GM13976 (cell line): ENCODE results near the gene MAD1L1.

ENCODE experiments used
- DNase-seq: peaks from one replicate; pipeline ENCODE4 v3.0.0; 2012; ENCODE audit warnings: low spot score
- CTCF ChIP-seq: IDR thresholded peaks from 2 replicates; pipeline ENCODE4 v1.5.1; 2012; ENCODE audit warnings: borderline replicate concordance, mild to moderate bottlenecking; ENCODE audit not compliant: insufficient read depth; ENCODE audit errors: extremely low read depth, missing control alignments, control extremely low read depth
- in situ Hi-C: fragments of 300-500 bp; cut with MboI; formaldehyde crosslinking; loops from one replicate; pipeline ENCODE4 v1.12.0; 2022; ENCODE audit warnings: low sequenced_read_pairs, mixed read lengths, inconsistent platforms; ENCODE audit not compliant: unreplicated experiment

Gene MAD1L1

DNA sequence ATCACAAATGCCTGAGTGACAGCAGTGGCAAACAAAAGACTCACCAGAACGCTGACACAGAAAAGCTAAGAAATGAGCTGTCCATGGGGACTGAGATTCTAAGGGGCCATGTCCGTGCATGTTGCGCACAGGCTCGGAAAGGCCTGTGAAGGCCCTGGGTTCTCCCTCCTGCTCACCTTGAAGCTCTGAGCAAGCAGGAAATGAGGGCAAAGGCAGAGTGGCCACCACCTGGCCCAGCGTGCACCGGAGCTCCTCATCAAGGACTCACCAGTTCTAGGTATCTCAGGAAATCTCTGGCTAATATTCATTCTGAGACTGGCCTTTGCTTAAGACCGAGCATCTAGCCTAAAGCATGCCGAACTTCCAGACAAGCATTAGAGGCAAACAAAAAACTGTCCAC is 52.7 kb downstream of the MAD1L1 start:
- in situ Hi-C loops = no loop called here
- DNase-seq = no peak
- no peak for TF ChIP-seq CTCF

DNA sequence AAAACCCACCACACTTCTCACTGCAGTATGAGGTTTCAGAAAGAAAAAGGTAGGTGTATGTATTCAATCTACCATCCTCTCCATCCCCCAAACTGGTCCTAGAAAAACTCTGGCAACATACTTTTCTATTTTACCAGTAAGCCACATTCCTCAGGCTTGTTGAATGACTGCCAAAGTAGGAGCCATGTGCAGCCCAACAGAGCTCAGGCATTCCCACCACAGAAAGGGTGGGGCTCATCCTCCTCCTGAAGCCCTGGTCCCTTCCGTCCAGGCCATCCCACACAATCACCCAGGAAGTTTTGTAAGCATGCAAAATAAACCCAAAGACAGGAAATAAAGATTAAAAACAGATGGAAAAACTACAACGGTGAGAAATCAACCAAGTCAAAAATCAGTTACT is 57.2 kb downstream of the MAD1L1 start:
- in situ Hi-C loops = no loop called here
- no peak for DNase-seq
- TF ChIP-seq CTCF = no peak

GRCh38 chr7:2175091-2175490 is 57.7 kb downstream of the MAD1L1 start:
- no peak for TF ChIP-seq CTCF
- in situ Hi-C loops = no loop called here
- no peak for DNase-seq

- in situ Hi-C loops = no loop called here
- no peak for TF ChIP-seq CTCF
- DNase-seq = no peak
These were observed 59.4 kb downstream of the MAD1L1 start for GRCh38 chr7:2173189-2173827.

GRCh38 chr7:2172311-2173188 is 60.2 kb downstream of the MAD1L1 start:
- TF ChIP-seq CTCF = no peak
- in situ Hi-C loops = no loop called here
- no peak for DNase-seq

DNA sequence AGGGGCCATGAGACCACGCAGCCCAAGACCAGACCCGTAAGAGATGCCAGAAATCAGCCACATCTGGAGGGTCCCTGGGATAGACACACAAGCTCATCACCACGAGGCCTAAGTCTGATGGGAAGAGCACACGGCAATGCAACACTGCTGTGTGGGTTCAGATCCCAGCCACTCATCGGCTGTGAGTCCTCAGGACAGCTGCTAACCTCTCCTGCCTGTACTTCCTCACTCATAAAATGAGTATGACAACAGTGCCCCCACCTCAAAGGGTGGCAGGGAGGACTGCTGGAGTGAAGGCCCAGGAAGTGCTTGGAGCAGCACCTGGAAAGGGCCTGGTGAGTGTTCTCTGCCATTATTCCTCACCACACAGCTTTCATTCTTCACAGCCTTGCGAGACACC is 60.9 kb downstream of the MAD1L1 start:
- in situ Hi-C loops = no loop called here
- TF ChIP-seq CTCF = no peak
- no peak for DNase-seq
